ENCODE data around the gene TSPAN18. TPM values are rescaled to one million over a fixed set of nuclear protein-coding genes. Genes with fewer than 3 reads are reported as not detected.

The TSPAN18 gene
- total RNA-seq, 1 experiment from 2014 or later = 18.3 TPM

- DNase-seq (ENCODE audit: low read depth, low spot score) = no peak
- H3K4me1 ChIP-seq (ENCODE audit: control insufficient read depth in 1 of 2, insufficient read depth in 2 of 2, low read length in 2 of 2) = no peaks in the 10 kb centered on the region
- BruUV-seq (replicated peaks) = no TSS peak
- no peak overlapping the region for H3K4me2 ChIP-seq (ENCODE audit: low read length)
- H3K36me3 ChIP-seq (ENCODE audit: control insufficient read depth in 1 of 2, insufficient read depth in 2 of 2, low read length in 2 of 2) = no peaks in the 10 kb centered on the region
- RAD21 ChIA-PET (ENCODE audit: low non-redundant PET in 1 of 2, low total read pairs in 2 of 2, uncharacterized antibody in 2 of 2, unreplicated experiment in 2 of 2) = no interaction called here
- no peaks in the 10 kb centered on the region for H3K9me3 ChIP-seq (ENCODE audit: control insufficient read depth in 1 of 2, insufficient read depth in 1 of 2, low read depth in 1 of 2, low read length in 2 of 2)
- no peaks in the 10 kb centered on the region for H3K27me3 ChIP-seq (ENCODE audit: insufficient read depth, low read length)
- no peaks in the 10 kb centered on the region for H4K20me1 ChIP-seq (ENCODE audit: insufficient read depth)
- no peak overlapping the region for H3K27ac ChIP-seq (ENCODE audit: low read depth, low read length)
- TF ChIP-seq RAD21 (IDR thresholded peaks at IDR 0.05; ENCODE audit: low read depth) (no peak), FOSL1 (IDR thresholded peaks at IDR 0.05; ENCODE audit: low read depth) (no peak)
- no peak overlapping the region for H3K4me3 ChIP-seq (replicated peaks in 1 of 2; ENCODE audit: low read depth in 1 of 2, low read length in 2 of 2)
- ATAC-seq = no peak
- H2AFZ ChIP-seq (ENCODE audit: low read depth, low read length, poor library complexity, severe bottlenecking) = no peak overlapping the region
- no peaks in the 10 kb centered on the region for H3K79me2 ChIP-seq (ENCODE audit: insufficient read depth, low read length)
- no peak overlapping the region for H3K9ac ChIP-seq (ENCODE audit: low read length)
- POLR2A ChIA-PET = no interaction called here
- CTCF ChIA-PET = no interaction called here
- no peaks in the 10 kb centered on the region for H3K9me2 ChIP-seq (ENCODE audit: insufficient read depth)
- intact Hi-C loops (cut with micrococcal nuclease) = no loop called here
Observed at GRCh38 chr11:44916331-44916730, 189.6 kb downstream of the TSPAN18 start.

GRCh38 chr11:44916801-44917385 is 190.1 kb downstream of the TSPAN18 start:
- Histone ChIP-seq H3K4me1 (ENCODE audit: control insufficient read depth in 1 of 2, insufficient read depth in 2 of 2, low read length in 2 of 2) (no peaks in the 10 kb centered on the region), H3K4me2 (ENCODE audit: low read length) (no peak overlapping the region), H3K9me2 (ENCODE audit: insufficient read depth) (no peaks in the 10 kb centered on the region), H3K9me3 (ENCODE audit: control insufficient read depth in 1 of 2, insufficient read depth in 1 of 2, low read depth in 1 of 2, low read length in 2 of 2) (no peaks in the 10 kb centered on the region), H2AFZ (ENCODE audit: low read depth, low read length, poor library complexity, severe bottlenecking) (no peak overlapping the region), H3K27me3 (ENCODE audit: insufficient read depth, low read length) (no peaks in the 10 kb centered on the region), H3K27ac (ENCODE audit: low read depth, low read length) (no peak overlapping the region), H3K36me3 (ENCODE audit: control insufficient read depth in 1 of 2, insufficient read depth in 2 of 2, low read length in 2 of 2) (no peaks in the 10 kb centered on the region), H3K79me2 (ENCODE audit: insufficient read depth, low read length) (no peaks in the 10 kb centered on the region), H3K9ac (ENCODE audit: low read length) (no peak overlapping the region), H4K20me1 (ENCODE audit: insufficient read depth) (no peaks in the 10 kb centered on the region), H3K4me3 (replicated peaks in 1 of 2; ENCODE audit: low read depth in 1 of 2, low read length in 2 of 2) (no peak overlapping the region)
- no peak for ATAC-seq
- TF ChIP-seq POLR2AphosphoS5 (IDR thresholded peaks at IDR 0.05; ENCODE audit: low read depth, low read length) (no peak), JUND (IDR thresholded peaks at IDR 0.05) (no peak), ELF1 (IDR thresholded peaks at IDR 0.05; ENCODE audit: borderline replicate concordance, low read depth) (no peak), EZH2 (IDR thresholded peaks at IDR 0.05) (no peak), EGR1 (IDR thresholded peaks at IDR 0.05; ENCODE audit: low read depth) (no peak), SP1 (IDR thresholded peaks at IDR 0.05; ENCODE audit: low read depth) (no peak), CEBPB (IDR thresholded peaks at IDR 0.05; ENCODE audit: low read depth) (no peak), POLR2A (IDR thresholded peaks at IDR 0.05; ENCODE audit: borderline replicate concordance, extremely low read depth, insufficient read depth, insufficient read length) (no peak), SIN3A (IDR thresholded peaks at IDR 0.05; ENCODE audit: low read depth) (no peak), EZH2phosphoT487 (IDR thresholded peaks at IDR 0.05; ENCODE audit: borderline replicate concordance) (no peak), CBX3 (IDR thresholded peaks at IDR 0.05; ENCODE audit: low read depth) (no peak)
- ChIA-PET RAD21 (ENCODE audit: low non-redundant PET in 1 of 2, low total read pairs in 2 of 2, uncharacterized antibody in 2 of 2, unreplicated experiment in 2 of 2) (no interaction called here), POLR2A (no interaction called here), CTCF (no interaction called here)
- no peak for DNase-seq (ENCODE audit: low read depth, low spot score)
- intact Hi-C loops (cut with micrococcal nuclease) = no loop called here
- BruUV-seq (replicated peaks) = no TSS peak

All from HCT116 (cell line).